ENCODE data around the gene LRP8.

LRP8 gene

DNA sequence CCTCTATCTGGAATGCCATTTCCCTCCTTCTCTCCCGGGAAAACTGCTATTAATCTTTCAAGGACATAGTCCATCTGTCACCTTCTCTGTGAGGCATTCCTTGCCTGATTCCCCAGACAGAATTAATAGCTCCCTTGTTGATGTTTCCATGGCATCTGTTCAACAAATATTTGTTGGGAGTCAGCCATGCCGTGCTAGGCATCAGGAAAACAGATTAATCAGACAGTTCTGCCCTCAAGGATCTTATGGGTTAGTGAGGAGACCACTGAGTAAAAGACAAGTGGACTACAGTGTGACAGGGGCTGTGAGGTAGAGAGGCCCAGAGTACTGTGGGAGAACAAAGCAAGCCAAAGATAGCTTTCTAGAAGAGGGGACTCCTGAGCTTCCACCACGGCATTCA lies 78.2 kb downstream of the LRP8 start:
- H3K27ac ChIP-seq (ENCODE audit: low read depth, low read length): no peak overlapping the region
- H3K4me3 ChIP-seq (ENCODE audit: low read depth in 1 of 2, low read length in 2 of 2): no peak overlapping the region
- H3K9ac ChIP-seq (ENCODE audit: low read depth in 1 of 2, low read length in 2 of 2): no peak overlapping the region
- no peaks in the 10 kb centered on the region for H3K36me3 ChIP-seq (ENCODE audit: control insufficient read depth in 1 of 2, insufficient read depth in 2 of 2, low read length in 2 of 2)
- no peaks in the 10 kb centered on the region for H3K27me3 ChIP-seq (ENCODE audit: control insufficient read depth in 1 of 2, insufficient read depth in 2 of 2, low read length in 2 of 2)
- peaks cover 4 to 21% of the 10 kb centered on the region in 2 donors for H3K4me1 ChIP-seq (ENCODE audit: control insufficient read depth in 1 of 2, insufficient read depth in 2 of 2, low read length in 2 of 2)
- H3K9me3 ChIP-seq (ENCODE audit: control insufficient read depth in 1 of 2, low read length in 2 of 2): no peaks in the 10 kb centered on the region

DNA sequence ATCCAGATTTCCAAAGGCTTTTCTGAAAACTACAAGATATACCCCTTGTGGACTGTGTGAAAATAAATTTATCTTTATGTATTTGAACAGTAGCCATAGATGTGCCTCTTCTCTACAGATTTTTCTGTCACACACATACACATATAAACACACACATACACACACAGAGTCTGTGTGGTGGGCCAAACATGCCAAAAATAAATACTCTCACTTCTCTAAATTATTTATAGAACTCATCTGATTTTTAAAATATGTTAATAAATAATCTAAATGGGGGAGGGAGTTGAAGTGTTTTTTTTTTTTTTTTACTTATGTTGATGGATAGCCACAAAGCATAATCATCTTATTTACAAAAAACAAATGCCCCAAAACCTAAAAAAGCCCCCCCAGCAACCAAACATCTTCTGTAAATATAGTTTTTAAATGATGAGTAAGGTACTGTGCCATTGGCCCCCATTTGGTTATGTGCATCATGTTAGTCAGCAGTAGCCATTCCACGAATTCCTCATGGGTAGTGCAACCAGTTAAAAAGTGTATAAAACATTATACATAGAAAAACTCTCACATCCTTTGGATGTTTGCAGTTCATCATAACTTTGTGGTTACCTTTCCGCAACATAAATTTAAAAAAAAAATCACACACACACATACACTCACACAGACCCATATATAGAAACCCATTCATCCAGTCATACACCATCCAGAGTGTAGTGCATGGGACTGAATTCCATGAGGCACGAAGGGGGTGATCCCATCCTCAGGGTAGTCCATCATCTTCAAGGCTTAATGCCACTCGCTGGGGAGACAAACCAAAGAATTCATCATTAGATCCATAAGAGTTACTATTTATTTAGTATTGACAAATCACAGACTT lies 81.4 kb downstream of the LRP8 start:
- H3K27ac ChIP-seq (ENCODE audit: low read depth, low read length): no peak overlapping the region
- H3K9ac ChIP-seq (ENCODE audit: low read depth in 1 of 2, low read length in 2 of 2): no peak overlapping the region
- peaks cover 15 to 26% of the 10 kb centered on the region in 2 donors for H3K4me1 ChIP-seq (ENCODE audit: control insufficient read depth in 1 of 2, insufficient read depth in 2 of 2, low read length in 2 of 2)
- H3K36me3 ChIP-seq (ENCODE audit: control insufficient read depth in 1 of 2, insufficient read depth in 2 of 2, low read length in 2 of 2): no peaks in the 10 kb centered on the region
- H3K4me3 ChIP-seq (ENCODE audit: low read depth in 1 of 2, low read length in 2 of 2): no peak overlapping the region
- H3K9me3 ChIP-seq (ENCODE audit: control insufficient read depth in 1 of 2, low read length in 2 of 2): no peaks in the 10 kb centered on the region
- H3K27me3 ChIP-seq (ENCODE audit: control insufficient read depth in 1 of 2, insufficient read depth in 2 of 2, low read length in 2 of 2): no peaks in the 10 kb centered on the region

DNA sequence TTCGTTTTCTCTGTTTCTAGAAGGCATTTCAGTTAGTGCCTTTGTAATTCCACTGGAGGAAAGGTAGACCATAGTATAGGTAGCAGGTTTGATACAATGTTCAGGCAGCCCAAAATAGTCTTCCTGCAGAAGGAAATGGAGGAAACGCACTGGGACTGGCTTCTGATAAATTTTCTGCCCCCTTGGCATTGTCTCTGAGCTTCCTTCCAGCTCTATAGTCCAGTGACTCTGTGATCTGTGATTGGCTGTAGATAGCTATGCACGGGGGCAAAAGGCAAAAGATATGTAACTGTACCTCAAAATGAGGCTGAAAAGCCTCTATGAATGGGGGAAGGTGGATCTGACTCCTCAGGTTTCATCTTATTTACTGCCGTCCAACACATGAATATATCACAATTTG lies 83.7 kb downstream of the LRP8 start:
- no peak overlapping the region for H3K9ac ChIP-seq (ENCODE audit: low read depth in 1 of 2, low read length in 2 of 2)

DNA sequence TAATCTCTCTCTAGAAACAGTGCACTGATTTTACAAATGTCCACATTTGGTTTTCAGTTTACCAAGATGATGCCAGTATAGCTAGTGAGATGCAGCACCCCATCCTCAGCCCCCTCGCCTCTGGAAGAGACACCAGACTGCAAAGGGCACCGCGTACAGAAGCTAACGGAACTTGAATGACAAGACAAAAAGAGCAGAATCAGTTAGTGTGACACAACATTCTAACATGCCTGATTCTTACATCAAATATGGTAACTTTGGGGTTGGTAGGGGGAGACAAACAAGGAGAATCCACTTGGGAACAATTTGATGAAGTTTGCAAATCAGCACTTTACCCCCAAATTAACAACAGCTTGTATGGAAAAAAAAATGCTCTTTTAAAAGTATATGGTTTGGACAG lies 85.5 kb downstream of the LRP8 start:
- Histone ChIP-seq H3K27ac (ENCODE audit: low read depth, low read length) (no peak overlapping the region), H3K9me3 (ENCODE audit: control insufficient read depth in 1 of 2, low read length in 2 of 2) (no peaks in the 10 kb centered on the region), H3K4me1 (ENCODE audit: control insufficient read depth in 1 of 2, insufficient read depth in 2 of 2, low read length in 2 of 2) (peaks cover 21 to 24% of the 10 kb centered on the region in 2 donors), H3K36me3 (ENCODE audit: control insufficient read depth in 1 of 2, insufficient read depth in 2 of 2, low read length in 2 of 2) (no peaks in the 10 kb centered on the region), H3K27me3 (ENCODE audit: control insufficient read depth in 1 of 2, insufficient read depth in 2 of 2, low read length in 2 of 2) (no peaks in the 10 kb centered on the region), H3K9ac (ENCODE audit: low read depth in 1 of 2, low read length in 2 of 2) (no peak overlapping the region), H3K4me3 (ENCODE audit: low read depth in 1 of 2, low read length in 2 of 2) (no peak overlapping the region)

More for the DNA sequence above, 83.7 kb downstream of the LRP8 start:
- Histone ChIP-seq H3K27me3 (ENCODE audit: control insufficient read depth in 1 of 2, insufficient read depth in 2 of 2, low read length in 2 of 2) (no peaks in the 10 kb centered on the region), H3K36me3 (ENCODE audit: control insufficient read depth in 1 of 2, insufficient read depth in 2 of 2, low read length in 2 of 2) (no peaks in the 10 kb centered on the region), H3K27ac (ENCODE audit: low read depth, low read length) (no peak overlapping the region), H3K9me3 (ENCODE audit: control insufficient read depth in 1 of 2, low read length in 2 of 2) (no peaks in the 10 kb centered on the region), H3K4me3 (ENCODE audit: low read depth in 1 of 2, low read length in 2 of 2) (peak overlapping the region in 1 of 2 donors; percentile 15), H3K4me1 (ENCODE audit: control insufficient read depth in 1 of 2, insufficient read depth in 2 of 2, low read length in 2 of 2) (peaks cover 12 to 19% of the 10 kb centered on the region in 2 donors)

DNA sequence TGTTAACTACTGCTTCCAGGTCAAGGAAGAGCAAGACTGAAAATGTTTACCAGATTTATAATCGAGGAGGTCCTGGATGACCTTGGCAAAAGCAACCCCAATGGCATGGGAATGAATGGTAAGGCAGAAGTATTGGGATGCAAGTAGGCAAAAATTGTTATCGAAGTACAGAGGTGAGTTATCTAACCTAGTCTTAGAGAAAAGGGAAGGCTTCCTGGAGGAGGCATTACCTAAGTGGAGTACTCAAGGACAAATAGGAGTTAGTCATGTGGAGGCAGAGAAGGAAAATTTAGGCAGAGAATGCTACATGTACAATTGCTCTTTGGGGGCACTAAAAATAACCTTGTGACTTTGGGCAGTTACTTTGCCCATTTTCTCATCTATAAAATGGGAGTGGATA lies 86.0 kb downstream of the LRP8 start:
- Histone ChIP-seq H3K9me3 (ENCODE audit: control insufficient read depth in 1 of 2, low read length in 2 of 2) (no peaks in the 10 kb centered on the region), H3K27me3 (ENCODE audit: control insufficient read depth in 1 of 2, insufficient read depth in 2 of 2, low read length in 2 of 2) (no peaks in the 10 kb centered on the region), H3K4me1 (ENCODE audit: control insufficient read depth in 1 of 2, insufficient read depth in 2 of 2, low read length in 2 of 2) (peaks cover 24 to 25% of the 10 kb centered on the region in 2 donors), H3K27ac (ENCODE audit: low read depth, low read length) (no peak overlapping the region), H3K4me3 (ENCODE audit: low read depth in 1 of 2, low read length in 2 of 2) (no peak overlapping the region), H3K9ac (ENCODE audit: low read depth in 1 of 2, low read length in 2 of 2) (no peak overlapping the region), H3K36me3 (ENCODE audit: control insufficient read depth in 1 of 2, insufficient read depth in 2 of 2, low read length in 2 of 2) (no peaks in the 10 kb centered on the region)

DNA sequence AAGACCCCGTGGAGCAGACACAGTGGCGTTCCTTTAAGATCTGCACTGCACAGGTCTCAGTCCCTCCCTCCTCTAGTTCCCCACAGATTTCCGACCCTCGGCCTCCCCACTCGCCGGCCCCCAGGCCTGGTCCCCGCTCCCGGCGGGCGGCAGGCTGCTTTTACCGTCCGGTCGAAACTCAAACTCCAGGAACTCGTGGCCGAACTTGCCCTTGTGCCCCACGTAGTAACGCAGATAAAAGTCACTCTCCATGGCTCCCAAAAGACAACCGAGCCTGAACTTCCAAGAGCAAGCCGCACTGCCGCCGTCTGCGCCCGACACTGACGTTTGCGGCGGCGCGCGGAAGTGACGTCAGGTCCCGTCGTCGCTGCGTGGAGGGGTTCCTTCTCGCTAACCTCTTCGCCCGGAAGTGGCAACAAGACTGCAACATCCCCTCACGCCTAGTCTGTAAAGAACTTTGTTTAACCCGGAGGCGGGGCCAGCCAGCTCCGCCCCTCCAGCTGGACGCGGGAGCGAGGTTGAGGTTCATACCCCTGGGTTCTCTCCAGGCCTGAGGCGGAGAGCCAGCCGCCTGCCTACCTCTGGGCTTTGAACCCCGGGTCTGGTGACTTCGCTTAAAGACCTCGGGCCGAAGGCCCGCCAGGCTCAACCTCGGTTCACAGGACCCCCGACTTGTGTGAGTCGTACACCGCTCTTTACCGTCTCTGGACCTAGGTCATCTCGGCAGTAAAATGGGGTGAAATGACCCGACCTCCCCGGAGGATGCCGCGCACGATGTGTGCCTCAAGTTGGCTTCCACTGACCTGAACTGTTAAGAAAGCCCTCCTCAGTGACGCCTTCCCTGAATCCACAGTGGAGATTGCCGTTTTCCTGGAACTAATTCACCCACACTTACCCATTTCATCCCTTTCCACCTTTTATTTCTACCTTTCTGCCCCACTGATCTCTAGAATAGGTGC lies 89.4 kb downstream of the LRP8 start, which contains the start of gene MAGOH:
TSS of gene MAGOH (minus strand) at position 322 of the 959 bp plus-strand sequence. CDS start at position 252, 70 bp downstream.
- Histone ChIP-seq H3K9ac (ENCODE audit: low read depth in 1 of 2, low read length in 2 of 2) (peak within 1 kb of the TSS; percentile 91 to 97), H3K9me3 (ENCODE audit: control insufficient read depth in 1 of 2, low read length in 2 of 2) (no peaks in the 10 kb centered on the region), H3K4me1 (ENCODE audit: control insufficient read depth in 1 of 2, insufficient read depth in 2 of 2, low read length in 2 of 2) (peaks cover 15 to 20% of the 10 kb centered on the region in 2 donors), H3K36me3 (ENCODE audit: control insufficient read depth in 1 of 2, insufficient read depth in 2 of 2, low read length in 2 of 2) (peaks cover 0 to 27% of the 10 kb centered on the region in 2 donors), H3K4me3 (ENCODE audit: low read depth in 1 of 2, low read length in 2 of 2) (peak within 1 kb of the TSS; percentile 99), H3K27me3 (ENCODE audit: control insufficient read depth in 1 of 2, insufficient read depth in 2 of 2, low read length in 2 of 2) (no peaks in the 10 kb centered on the region), H3K27ac (ENCODE audit: low read depth, low read length) (peak within 1 kb of the TSS; percentile 46)

DNA sequence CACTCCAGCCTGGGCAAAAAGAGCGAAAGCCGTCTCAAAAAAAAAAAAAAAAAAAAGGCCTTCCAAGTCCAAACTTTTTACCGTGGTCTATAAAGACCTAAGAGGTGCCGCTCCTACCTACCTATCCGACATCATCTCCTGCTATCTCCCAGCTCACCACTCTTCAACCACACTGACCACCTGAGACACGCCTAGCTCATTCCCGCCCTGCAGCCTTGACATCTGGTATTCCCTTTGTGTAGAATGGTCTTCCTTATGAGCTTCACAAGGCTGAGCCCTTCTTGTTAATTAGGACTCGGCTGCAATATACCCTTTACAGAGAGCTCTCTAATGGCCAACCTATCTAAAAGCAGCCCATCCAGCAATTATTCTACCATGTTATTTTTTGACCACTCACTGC lies 90.2 kb downstream of the LRP8 start:
- Histone ChIP-seq H3K9me3 (ENCODE audit: control insufficient read depth in 1 of 2, low read length in 2 of 2) (no peaks in the 10 kb centered on the region), H3K27ac (ENCODE audit: low read depth, low read length) (no peak overlapping the region), H3K4me3 (ENCODE audit: low read depth in 1 of 2, low read length in 2 of 2) (peak overlapping the region; percentile 99), H3K36me3 (ENCODE audit: control insufficient read depth in 1 of 2, insufficient read depth in 2 of 2, low read length in 2 of 2) (peaks cover under 1 to 35% of the 10 kb centered on the region in 2 donors), H3K27me3 (ENCODE audit: control insufficient read depth in 1 of 2, insufficient read depth in 2 of 2, low read length in 2 of 2) (no peaks in the 10 kb centered on the region), H3K4me1 (ENCODE audit: control insufficient read depth in 1 of 2, insufficient read depth in 2 of 2, low read length in 2 of 2) (peaks cover 12 to 18% of the 10 kb centered on the region in 2 donors), H3K9ac (ENCODE audit: low read depth in 1 of 2, low read length in 2 of 2) (peak overlapping the region; percentile 91 to 97)

DNA sequence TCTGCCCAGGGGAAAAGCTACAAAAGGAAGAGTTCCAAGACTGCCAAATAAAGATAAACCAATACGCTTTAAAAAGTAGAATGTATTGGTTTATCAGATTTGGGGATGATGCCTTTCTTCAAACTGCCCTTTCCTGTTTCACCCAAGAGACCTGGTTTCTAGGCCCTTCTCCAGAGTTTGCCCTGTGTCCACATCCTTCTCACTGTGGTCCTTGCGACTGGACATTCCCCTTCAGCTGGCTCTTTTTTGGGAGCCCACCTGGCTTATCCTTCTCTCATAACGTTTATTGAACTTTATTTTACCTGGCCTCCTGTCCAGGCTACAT lies 106.9 kb downstream of the LRP8 start:
- Histone ChIP-seq H3K4me1 (ENCODE audit: control insufficient read depth in 1 of 2, insufficient read depth in 2 of 2, low read length in 2 of 2) (peaks cover 12 to 13% of the 10 kb centered on the region in 2 donors), H3K27me3 (ENCODE audit: control insufficient read depth in 1 of 2, insufficient read depth in 2 of 2, low read length in 2 of 2) (no peaks in the 10 kb centered on the region), H3K27ac (ENCODE audit: low read depth, low read length) (peak overlapping the region; percentile 99), H3K36me3 (ENCODE audit: control insufficient read depth in 1 of 2, insufficient read depth in 2 of 2, low read length in 2 of 2) (peaks cover 9 to 12% of the 10 kb centered on the region in 2 donors), H3K9me3 (ENCODE audit: control insufficient read depth in 1 of 2, low read length in 2 of 2) (no peaks in the 10 kb centered on the region), H3K4me3 (ENCODE audit: low read depth in 1 of 2, low read length in 2 of 2) (peak overlapping the region; percentile 86 to 98), H3K9ac (ENCODE audit: low read depth in 1 of 2, low read length in 2 of 2) (peak overlapping the region; percentile 87 to 99)

DNA sequence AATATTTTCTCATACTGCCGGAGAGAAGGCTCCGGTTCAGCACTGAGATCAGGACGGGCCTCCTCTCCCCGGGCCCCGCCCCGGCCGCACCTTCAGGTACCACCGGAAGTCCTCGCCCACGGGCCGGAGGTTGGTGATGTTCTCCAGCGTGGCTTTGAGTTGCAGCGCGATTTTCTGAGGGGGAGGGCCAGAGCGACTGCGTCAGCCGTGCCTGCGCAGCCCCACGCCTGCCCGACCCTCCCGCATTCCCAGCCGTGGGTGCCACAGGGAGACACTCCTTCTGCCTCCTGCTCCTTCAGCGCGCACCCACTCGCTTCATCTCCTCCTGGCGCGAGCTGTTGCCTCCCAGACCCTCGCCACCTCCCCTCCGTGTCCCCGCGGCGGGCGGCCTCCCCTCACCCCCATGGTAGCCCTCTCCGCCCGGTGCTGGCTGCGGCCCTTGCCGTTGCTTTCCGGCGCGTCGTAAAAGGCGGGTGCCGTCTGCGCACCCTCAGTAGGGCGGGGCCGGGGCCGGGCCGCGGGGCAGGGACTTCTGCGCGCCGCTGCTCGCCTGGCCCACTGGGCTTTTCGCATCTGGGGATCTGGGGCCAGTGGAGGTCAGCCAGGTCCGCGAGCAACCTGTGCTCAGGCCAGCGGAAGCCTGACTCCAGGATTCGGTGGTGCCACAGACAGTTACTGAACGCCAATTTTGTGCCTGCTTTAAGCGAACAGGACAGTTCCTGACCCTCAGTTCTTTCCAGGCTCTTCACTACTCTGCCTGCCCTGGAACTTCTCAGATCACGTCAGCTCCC lies 107.5 kb downstream of the LRP8 start, which contains the start of gene CZIB:
TSS of gene CZIB (minus strand) at position 464 of the 791 bp plus-strand sequence. CDS start at position 405, 59 bp downstream.
- peaks cover 9 to 15% of the 10 kb centered on the region in 2 donors for H3K36me3 ChIP-seq (ENCODE audit: control insufficient read depth in 1 of 2, insufficient read depth in 2 of 2, low read length in 2 of 2)
- peak within 1 kb of the TSS; percentile 87 to 99 for H3K9ac ChIP-seq (ENCODE audit: low read depth in 1 of 2, low read length in 2 of 2)
- H3K9me3 ChIP-seq (ENCODE audit: control insufficient read depth in 1 of 2, low read length in 2 of 2): no peaks in the 10 kb centered on the region
- H3K4me1 ChIP-seq (ENCODE audit: control insufficient read depth in 1 of 2, insufficient read depth in 2 of 2, low read length in 2 of 2): peaks cover 12 to 13% of the 10 kb centered on the region in 2 donors
- peak within 1 kb of the TSS; percentile 86 to 98 for H3K4me3 ChIP-seq (ENCODE audit: low read depth in 1 of 2, low read length in 2 of 2)
- H3K27ac ChIP-seq (ENCODE audit: low read depth, low read length): peak within 1 kb of the TSS; percentile 99
- no peaks in the 10 kb centered on the region for H3K27me3 ChIP-seq (ENCODE audit: control insufficient read depth in 1 of 2, insufficient read depth in 2 of 2, low read length in 2 of 2)

All from duodenal mucosa (tissue), 2 donors.